ENCODE results near the gene GLI3. TPM values are rescaled to one million over a fixed set of nuclear protein-coding genes. Genes with fewer than 3 reads are reported as not detected.

The GLI3 gene
- total and polyA plus RNA-seq, 2 of the 8 experiments (the other 6 are each of a cell fraction or from before 2014, with no cell fraction given), result 8.0 to 31.1 TPM

DNA sequence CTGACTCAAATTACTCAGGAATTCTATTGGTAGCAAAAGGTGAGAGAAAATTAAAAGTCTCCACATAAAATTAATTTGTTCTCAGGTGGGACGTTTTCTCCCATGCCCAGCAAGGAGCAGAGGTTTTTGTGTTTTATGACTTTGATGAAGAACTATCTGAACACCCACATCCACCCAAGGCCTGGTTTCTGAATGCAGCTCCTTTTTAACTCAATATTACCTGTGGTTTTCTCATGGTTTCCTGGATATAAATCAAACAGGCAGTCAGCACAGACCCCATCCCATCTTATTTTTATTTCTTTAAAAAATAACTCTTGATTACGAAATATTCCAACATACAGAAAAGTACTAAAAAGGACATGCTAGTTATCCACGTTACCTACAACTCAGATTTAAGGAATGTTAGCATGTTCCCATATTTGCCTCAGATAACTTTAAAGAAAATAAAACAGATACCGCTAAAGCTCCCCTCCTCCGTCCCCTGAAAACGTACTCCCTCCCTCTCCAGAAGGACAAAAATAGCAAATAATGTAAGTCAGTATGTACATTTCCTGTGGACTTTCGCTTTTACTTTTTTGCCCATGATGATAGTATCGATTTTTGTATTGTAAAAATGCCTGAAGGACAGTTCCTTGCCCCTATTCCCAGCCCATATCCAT lies 43.4 kb downstream of the GLI3 start:
- Histone ChIP-seq H4K5ac (ENCODE audit: insufficient read length, low read depth, low read length) (no peak overlapping the region), H2AK5ac (ENCODE audit: low read depth, low read length) (no peak overlapping the region), H3K14ac (ENCODE audit: insufficient read length) (no peak overlapping the region), H3K79me1 (ENCODE audit: low read depth, low read length) (peaks cover 3% of the 10 kb centered on the region), H2AFZ (ENCODE audit: low read length) (no peak overlapping the region), H3K56ac (replicated peaks; ENCODE audit: insufficient read length, low read depth, low read length) (no peak overlapping the region), H3K9ac (replicated peaks in 1 of 4; ENCODE audit: extremely low read depth in 1 of 4, low read depth in 3 of 4, low read length in 3 of 4) (no peak overlapping the region), H3K23ac (ENCODE audit: insufficient read length) (no peak overlapping the region), H2BK20ac (ENCODE audit: low read length) (no peak overlapping the region), H3K4me2 (ENCODE audit: insufficient read depth in 1 of 2, low read depth in 2 of 2, low read length in 2 of 2) (no peak overlapping the region), H3K79me2 (ENCODE audit: control insufficient read depth in 1 of 2, insufficient read depth in 2 of 2, low read length in 2 of 2) (peaks cover 0 to 25% of the 10 kb centered on the region in 2 experiments; a peak in 2 of 4 replicates), H2BK15ac (ENCODE audit: low read length) (no peak overlapping the region), H3K4me1 (replicated peaks in 1 of 4; ENCODE audit: control insufficient read depth in 3 of 4, insufficient read depth in 4 of 4, low read length in 3 of 4) (peaks cover 0 to 3% (median 3%) of the 10 kb centered on the region in 4 experiments; a peak in 6 of 7 replicates), H3K18ac (ENCODE audit: extremely low read depth, low read length) (no peak overlapping the region), H2BK12ac (ENCODE audit: low read depth, low read length) (no peak overlapping the region), H2BK120ac (replicated peaks; ENCODE audit: low read depth, low read length) (no peak overlapping the region), H3K27ac (ENCODE audit: low read depth, low read length) (no peak overlapping the region), H3K27me3 (replicated peaks in 1 of 4; ENCODE audit: control insufficient read depth in 3 of 4, extremely low read depth in 1 of 4, insufficient read depth in 3 of 4, low read length in 3 of 4) (no peaks in the 10 kb centered on the region; a peak in 1 of 7 replicates), H3K23me2 (ENCODE audit: low read depth, low read length) (no peaks in the 10 kb centered on the region), H4K20me1 (replicated peaks in 1 of 2; ENCODE audit: control insufficient read depth in 1 of 2, insufficient read depth in 2 of 2, low read length in 2 of 2) (peaks cover 3 to 4% of the 10 kb centered on the region in 2 experiments), H3K4me3 (ENCODE audit: extremely low read depth in 1 of 4, insufficient read depth in 2 of 4, low read depth in 3 of 4, low read length in 4 of 4) (no peak overlapping the region), H3K9me3 (ENCODE audit: insufficient read depth in 2 of 2, low read depth in 1 of 2, low read length in 1 of 2) (no peaks in the 10 kb centered on the region), H2BK5ac (ENCODE audit: low read depth, low read length) (no peak overlapping the region), H3K36me3 (ENCODE audit: control insufficient read depth in 2 of 4, insufficient read depth in 4 of 4, low read length in 3 of 4) (no peaks in the 10 kb centered on the region), H4K8ac (ENCODE audit: extremely low read depth, insufficient read depth, low read length) (no peak overlapping the region), H3K4ac (replicated peaks; ENCODE audit: insufficient read length, low read depth, low read length) (no peak overlapping the region), H4K91ac (replicated peaks; ENCODE audit: insufficient read length, low read length) (no peak overlapping the region)
- ChIA-PET POLR2A (ENCODE audit: partially characterized antibody) (interaction anchor here (0.6 to 1.7 kb wide), 2 partner anchors 21 to 42 kb away, joined by 3 to 4 read pairs; no protein-coding TSS in a partner anchor), CTCF (ENCODE audit: partially characterized antibody) (interaction anchor here (0.6 to 3.0 kb wide), 12 partner anchors 7 to 381 kb away, joined by 3 to 20 read pairs (median 3); no protein-coding TSS in a partner anchor)
- FAIRE-seq (no peak), DNase-seq (ENCODE audit: low read depth in 1 of 2, low spot score in 2 of 2) (no peak)
- WGBS, 2 experiments (ENCODE audit: extremely low coverage in 1 of 2, insufficient coverage in 1 of 2, insufficient read length in 1 of 2, insufficient replicate concordance in 2 of 2, low coverage in 1 of 2, low lambda C conversion rate in 2 of 2, missing lambda C conversion rate in 1 of 2), result 79% methylated on average over 8 of the region's 8 CpGs; no CpG with 5 or more reads in 1 of the 2 experiments
- no peak for TF ChIP-seq GABPA (IDR thresholded peaks at IDR 0.05; ENCODE audit: borderline replicate concordance, insufficient read depth, low read length)
- TF ChIP-seq, protein P1, sequence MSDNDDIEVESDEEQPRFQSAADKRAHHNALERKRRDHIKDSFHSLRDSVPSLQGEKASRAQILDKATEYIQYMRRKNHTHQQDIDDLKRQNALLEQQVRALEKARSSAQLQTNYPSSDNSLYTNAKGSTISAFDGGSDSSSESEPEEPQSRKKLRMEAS (IDR thresholded peaks at IDR 0.05), result no peak
- TF ChIP-seq RXRA (IDR thresholded peaks at IDR 0.05; ENCODE audit: insufficient read depth, low read depth, low read length), result no peak
- no peak for TF ChIP-seq HDAC2 (IDR thresholded peaks at IDR 0.05; ENCODE audit: borderline replicate concordance in 1 of 2, low read depth in 2 of 2, low read length in 2 of 2)
